Esophagus muscularis mucosa (tissue), 3 donors: Measurements from ENCODE around the gene CNBD2.

Experiments used
- CTCF ChIP-seq, 3 experiments: fragments of 200-600 bp in 2 of 3; fragments of 450-650 bp in 1 of 3; sonication (generic) in 2 of 3; IDR thresholded peaks; one replicate each; pipeline ENCODE4 v1.5.1; 2017 to 2019; ENCODE audit warnings: antibody characterized with exemption in 3 of 3, mild to moderate bottlenecking in 2 of 3, moderate library complexity in 1 of 3
- POLR2AphosphoS5 ChIP-seq, 2 donors: sonication (generic); formaldehyde crosslinking; IDR thresholded peaks; one replicate each; pipeline ENCODE4 v1.6.1; 2017; ENCODE audit warnings: antibody characterized with exemption in 2 of 2

GRCh38 chr20:36043892-36044515 is 75.6 kb downstream of the CNBD2 start:
- no peak for TF ChIP-seq POLR2AphosphoS5 (IDR thresholded peaks at IDR 0.05)
- TF ChIP-seq CTCF (IDR thresholded peaks at IDR 0.05), result no peak
